Lower lobe of right lung (tissue), 2 donors: ENCODE results near the gene MYDGF. TPM values are rescaled to one million over a fixed set of nuclear protein-coding genes. Genes with fewer than 3 reads are reported as not detected.
A peak's percentile ranks its signal among the peaks of the same experiment; 100 is the strongest.

Experiments used
- ATAC-seq, 2 donors: fragments of 200-7000 bp; cut with Tn5 transposase; one replicate each; pipeline ENCODE4 v1.9.1; 2020 to 2022; ENCODE audit warnings: mild to moderate bottlenecking in 2 of 2, moderate library complexity in 2 of 2
- DNase-seq: peaks from one replicate; pipeline ENCODE4 v3.0.0-alpha.2; 2020
- H3K27ac ChIP-seq: fragments of 200-600 bp; one replicate; pipeline ENCODE4 v1.8.0; 2022
- H3K27me3 ChIP-seq: fragments of 200-600 bp; one replicate; pipeline ENCODE4 v1.8.0; 2022; ENCODE audit warnings: low read depth
- H3K36me3 ChIP-seq: fragments of 200-600 bp; one replicate; pipeline ENCODE4 v1.8.0; 2022; ENCODE audit warnings: mild to moderate bottlenecking
- H3K4me1 ChIP-seq: fragments of 200-600 bp; one replicate; pipeline ENCODE4 v1.8.0; 2022
- H3K4me3 ChIP-seq: fragments of 200-600 bp; one replicate; pipeline ENCODE4 v1.8.0; 2022; ENCODE audit warnings: mild to moderate bottlenecking
- H3K9me3 ChIP-seq: fragments of 200-600 bp; one replicate; pipeline ENCODE4 v1.8.0; 2022
- CTCF ChIP-seq: fragments of 200-600 bp; IDR thresholded peaks from one replicate; pipeline ENCODE4 v1.8.0; 2022; ENCODE audit warnings: antibody characterized with exemption, mild to moderate bottlenecking
- intact Hi-C: fragments of 100-400 bp; cut with DNase I; formaldehyde crosslinking; loops from one replicate; pipeline ENCODE4 v1.11.0; 2022
- total RNA-seq: library from RNA; stranded (reverse); fragmentation: NEBNext Ultra II Directional; extraction: Animal tissue kit (Norgen Biotek cat#: 25700); gene quantifications from one replicate; pipeline ENCODE4 v1.2.1, GENCODE V29; 2021
- donor health status: DM: no; HTN: yes; CAD: no; lungs with severe emphysema.

The MYDGF gene
- total RNA-seq, 1 donor from 2014 or later, result 91.6 TPM

GRCh38 chr19:4638828-4639530, 31.2 kb downstream of the MYDGF start, which contains the start of gene TNFAIP8L1:
TSS of gene TNFAIP8L1 (plus strand) at chr19:4639516. CDS start at chr19:4651870, 12,354 bp downstream.
- TF ChIP-seq CTCF, result no peak
- H3K4me1 ChIP-seq, result peaks cover 35% of the 10 kb centered on the region
- intact Hi-C loops, result no loop called here
- H3K9me3 ChIP-seq, result no peaks in the 10 kb centered on the region
- ATAC-seq (peak; percentile 96 to 97), DNase-seq (peak; percentile 97)
- H3K4me3 ChIP-seq, result peak within 1 kb of the TSS; percentile 79
- no peaks in the 10 kb centered on the region for H3K36me3 ChIP-seq
- peak within 1 kb of the TSS; percentile 84 for H3K27ac ChIP-seq
- H3K27me3 ChIP-seq, result no peaks in the 10 kb centered on the region

GRCh38 chr19:4638317-4638716, 31.8 kb downstream of the MYDGF start:
- no peak for ATAC-seq
- H3K4me3 ChIP-seq, result peak overlapping the region; percentile 79

GRCh38 chr19:4636761-4637160, 33.4 kb downstream of the MYDGF start:
- H3K27me3 ChIP-seq, result no peaks in the 10 kb centered on the region
- no peak overlapping the region for H3K27ac ChIP-seq
- no peak for DNase-seq
- intact Hi-C loops, result no loop called here
- no peak for TF ChIP-seq CTCF
- no peak for ATAC-seq
- H3K4me3 ChIP-seq, result no peak overlapping the region
- H3K4me1 ChIP-seq, result peaks cover 35% of the 10 kb centered on the region
- no peaks in the 10 kb centered on the region for H3K9me3 ChIP-seq
- H3K36me3 ChIP-seq, result no peaks in the 10 kb centered on the region

More at GRCh38 chr19:4638317-4638716, 31.8 kb downstream of the MYDGF start:
- Histone ChIP-seq H3K36me3 (no peaks in the 10 kb centered on the region), H3K4me1 (peaks cover 35% of the 10 kb centered on the region), H3K9me3 (no peaks in the 10 kb centered on the region), H3K27me3 (no peaks in the 10 kb centered on the region), H3K27ac (peak overlapping the region; percentile 84)
- no peak for DNase-seq
- intact Hi-C loops, result no loop called here
- TF ChIP-seq CTCF, result no peak

- ATAC-seq (peak; percentile 44 to 47), DNase-seq (peak; percentile 79)
- H3K36me3 ChIP-seq, result no peaks in the 10 kb centered on the region
- peaks cover 35% of the 10 kb centered on the region for H3K4me1 ChIP-seq
- intact Hi-C loops, result no loop called here
- H3K9me3 ChIP-seq, result no peaks in the 10 kb centered on the region
- peak; percentile 93 for TF ChIP-seq CTCF
- H3K27ac ChIP-seq, result no peak overlapping the region
- H3K4me3 ChIP-seq, result peak overlapping the region; percentile 63
- no peaks in the 10 kb centered on the region for H3K27me3 ChIP-seq
Observed at GRCh38 chr19:4636151-4636717, 33.9 kb downstream of the MYDGF start.

GRCh38 chr19:4635754-4636116, 34.4 kb downstream of the MYDGF start:
- no peak overlapping the region for H3K27ac ChIP-seq
- H3K4me1 ChIP-seq, result peaks cover 35% of the 10 kb centered on the region
- intact Hi-C loops, result no loop called here

More at GRCh38 chr19:4635754-4636116, 34.4 kb downstream of the MYDGF start:
- Histone ChIP-seq H3K9me3 (no peaks in the 10 kb centered on the region), H3K27me3 (no peaks in the 10 kb centered on the region), H3K36me3 (no peaks in the 10 kb centered on the region), H3K4me3 (peak overlapping the region; percentile 63)
- no peak for DNase-seq
- TF ChIP-seq CTCF, result no peak
- no peak for ATAC-seq
